ENCODE measurements around the gene GJA10.

The GJA10 gene

GRCh38 chr6:89944826-89945407 is 50.6 kb downstream of the GJA10 start:
- DNase-seq (ENCODE audit: low read depth), result peak; percentile 55

Measured in ELR (cell line).